Nephron progenitor cell (in vitro differentiated cells): ENCODE results near the gene INTS14.

ENCODE experiments used
- DNase-seq: peaks from one replicate; pipeline ENCODE4 v3.0.0; 2021
- H3K27ac Mint-ChIP-seq: 2 replicates; pipeline ENCODE4 v1.8.0; 2021; ENCODE audit warnings: mild to moderate bottlenecking, moderate library complexity, mixed read lengths
- H3K27me3 Mint-ChIP-seq: 2 replicates; pipeline ENCODE4 v1.8.0; 2021; ENCODE audit warnings: mild to moderate bottlenecking, low read depth, mixed read lengths; ENCODE audit not compliant: poor library complexity
- H3K36me3 Mint-ChIP-seq: 2 replicates; pipeline ENCODE4 v1.8.0; 2021; ENCODE audit warnings: low read depth, mixed read lengths
- H3K4me1 Mint-ChIP-seq: 2 replicates; pipeline ENCODE4 v1.8.0; 2021; ENCODE audit warnings: mixed read lengths
- H3K4me3 Mint-ChIP-seq: 2 replicates; pipeline ENCODE4 v1.8.0; 2021; ENCODE audit warnings: mild to moderate bottlenecking, moderate library complexity, mixed read lengths
- H3K9me3 Mint-ChIP-seq: 2 replicates; pipeline ENCODE4 v1.8.0; 2021; ENCODE audit warnings: mild to moderate bottlenecking, moderate library complexity, mixed read lengths
- CTCF ChIP-seq: fragments of 200-600 bp; sonication (generic); IDR thresholded peaks from 2 replicates; pipeline ENCODE4 v1.5.0; 2021; ENCODE audit warnings: antibody characterized with exemption

INTS14 gene

GRCh38 chr15:65653341-65653740 is 42.4 kb upstream of the INTS14 start:
- no peak overlapping the region for H3K4me3 Mint-ChIP-seq
- no peaks in the 10 kb centered on the region for H3K27me3 Mint-ChIP-seq
- H3K36me3 Mint-ChIP-seq = peaks cover 26% of the 10 kb centered on the region
- H3K27ac Mint-ChIP-seq = no peak overlapping the region
- H3K9me3 Mint-ChIP-seq = no peaks in the 10 kb centered on the region
- DNase-seq = no peak
- H3K4me1 Mint-ChIP-seq = no peaks in the 10 kb centered on the region
- TF ChIP-seq CTCF = no peak

- no peak for DNase-seq
- Mint-ChIP-seq H3K4me3 (no peak overlapping the region), H3K9me3 (no peaks in the 10 kb centered on the region), H3K27ac (no peak overlapping the region), H3K36me3 (peaks cover 26% of the 10 kb centered on the region), H3K27me3 (no peaks in the 10 kb centered on the region), H3K4me1 (no peaks in the 10 kb centered on the region)
- no peak for TF ChIP-seq CTCF
These were observed 41.2 kb upstream of the INTS14 start for GRCh38 chr15:65651831-65652749.

GRCh38 chr15:65651042-65651322 is 40.1 kb upstream of the INTS14 start:
- H3K36me3 Mint-ChIP-seq = peaks cover 23% of the 10 kb centered on the region
- no peaks in the 10 kb centered on the region for H3K4me1 Mint-ChIP-seq
- no peak overlapping the region for H3K4me3 Mint-ChIP-seq
- no peak overlapping the region for H3K27ac Mint-ChIP-seq
- no peak for TF ChIP-seq CTCF
- no peaks in the 10 kb centered on the region for H3K9me3 Mint-ChIP-seq
- no peaks in the 10 kb centered on the region for H3K27me3 Mint-ChIP-seq
- no peak for DNase-seq

- no peaks in the 10 kb centered on the region for H3K9me3 Mint-ChIP-seq
- no peak for TF ChIP-seq CTCF
- H3K4me3 Mint-ChIP-seq = no peak overlapping the region
- no peaks in the 10 kb centered on the region for H3K4me1 Mint-ChIP-seq
- H3K27me3 Mint-ChIP-seq = no peaks in the 10 kb centered on the region
- H3K36me3 Mint-ChIP-seq = peaks cover 18% of the 10 kb centered on the region
- DNase-seq = no peak
- no peak overlapping the region for H3K27ac Mint-ChIP-seq
These were observed 39.5 kb upstream of the INTS14 start for GRCh38 chr15:65650312-65651041.

DNA sequence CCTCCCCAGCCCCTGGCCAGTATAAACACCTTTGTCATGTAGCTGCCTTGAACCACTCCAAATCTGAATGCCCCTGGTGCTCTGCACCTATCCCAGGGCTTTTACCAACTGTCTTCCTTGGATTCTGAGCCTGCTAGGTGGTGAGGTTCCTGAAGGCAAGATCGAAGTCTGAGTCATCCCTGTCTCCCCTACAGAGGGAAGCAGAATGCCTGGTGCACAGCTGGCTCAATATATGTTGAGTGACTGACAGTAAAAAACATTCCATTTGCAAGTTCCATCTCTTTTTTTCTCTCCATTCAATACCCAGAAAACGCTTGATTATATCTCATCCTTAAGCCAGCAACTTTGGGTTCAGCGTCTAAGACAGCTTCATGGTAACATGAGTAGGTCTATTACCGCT is 35.6 kb upstream of the INTS14 start:
- H3K27me3 Mint-ChIP-seq = no peaks in the 10 kb centered on the region
- no peak for TF ChIP-seq CTCF
- peaks cover 18% of the 10 kb centered on the region for H3K4me1 Mint-ChIP-seq
- peaks cover 7% of the 10 kb centered on the region for H3K36me3 Mint-ChIP-seq
- no peak for DNase-seq
- no peak overlapping the region for H3K4me3 Mint-ChIP-seq
- H3K9me3 Mint-ChIP-seq = no peaks in the 10 kb centered on the region
- no peak overlapping the region for H3K27ac Mint-ChIP-seq
